ENCODE data around the gene SMAD1.

DNA sequence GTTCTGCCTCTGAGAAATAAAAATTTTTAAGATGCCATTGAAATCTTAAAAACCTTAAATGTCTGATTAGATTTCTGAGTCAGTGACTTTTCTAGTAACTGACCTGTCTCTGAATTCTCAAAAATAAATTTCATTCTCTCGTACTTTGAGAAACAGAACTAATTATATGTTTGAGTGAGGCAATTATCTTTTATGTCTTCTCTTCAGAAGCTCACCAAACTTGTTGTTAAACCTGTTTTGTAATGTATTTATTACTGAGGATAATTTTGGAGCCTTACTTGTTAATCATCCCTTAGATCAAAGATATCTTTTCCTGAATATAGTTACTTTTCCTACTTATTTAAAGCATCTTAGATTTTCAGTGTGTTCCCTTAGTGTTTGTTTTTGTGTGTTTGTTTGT is 73.0 kb downstream of the SMAD1 start:
- TF ChIP-seq CTCF (IDR thresholded peaks at IDR 0.05) (no peak), POLR2A (IDR thresholded peaks at IDR 0.05) (no peak)
